NCI-H2081 treated with DMSO at 0.1 percent for 48 hours (cell line): ENCODE results near the gene ADGRG3.

Source experiments
- DNase-seq: peaks from one replicate; lab custom pipeline; 2025; lab: John Stamatoyannopoulos, UW

ADGRG3 gene

DNA sequence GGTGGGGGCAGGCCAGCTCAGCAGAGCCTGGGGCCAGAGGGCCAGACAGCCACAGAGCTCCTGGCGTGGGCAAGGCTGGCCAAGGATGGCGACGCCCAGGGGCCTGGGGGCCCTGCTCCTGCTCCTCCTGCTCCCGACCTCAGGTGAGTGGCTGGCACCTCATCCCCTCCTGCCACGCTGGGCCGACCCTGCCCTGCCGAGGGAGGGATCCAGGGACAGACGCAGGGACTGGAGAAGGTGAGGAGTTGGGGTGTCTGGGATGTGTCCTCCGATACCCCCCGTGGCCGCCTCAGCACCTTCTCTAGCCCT, at the start of gene ADGRG3:
Gene ADGRG3 (plus strand): TSS at position 44 of the 309 bp plus-strand sequence. CDS start 42 bp downstream, at position 86.
- DNase-seq, result no peak

GRCh38 chr16:57619133-57619605, 48.9 kb upstream of the ADGRG3 start:
- DNase-seq, result no peak

DNA sequence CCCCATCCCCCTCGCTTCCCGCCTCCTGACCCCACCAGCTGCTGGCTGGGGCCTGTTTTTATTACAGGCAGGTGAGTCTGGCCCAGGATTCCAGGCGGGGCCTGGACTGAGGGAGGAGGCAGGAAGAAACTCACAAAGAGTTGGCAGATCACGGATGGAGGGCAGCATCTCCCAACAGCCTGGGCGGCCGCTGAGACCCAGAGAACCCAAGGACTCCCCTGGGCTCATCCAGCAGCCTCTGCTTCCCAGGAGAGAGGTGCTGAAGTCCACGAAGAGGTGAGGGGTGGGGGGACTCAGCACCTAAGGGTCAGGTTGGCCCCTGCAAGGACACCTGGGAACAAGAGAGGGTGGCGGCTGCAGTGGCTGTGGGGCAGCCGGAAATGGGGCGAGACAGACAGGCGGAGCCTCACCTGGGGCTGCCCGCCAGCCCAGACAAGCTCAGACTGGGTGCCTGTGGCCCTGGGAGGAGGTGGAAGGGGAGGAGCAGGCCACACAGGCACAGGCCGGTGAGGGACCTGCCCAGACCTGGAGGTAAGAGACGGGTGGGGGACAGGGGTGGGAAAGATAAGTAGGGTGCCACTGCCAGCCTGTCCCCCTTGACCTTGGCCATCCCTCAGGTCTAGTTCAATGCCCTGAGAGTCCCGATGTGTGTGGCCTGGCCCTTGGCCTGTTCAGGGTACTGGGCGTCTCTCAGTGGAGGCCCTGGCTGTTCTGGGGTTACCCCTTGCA, 48.3 kb upstream of the ADGRG3 start:
- DNase-seq, result peak; percentile 11

GRCh38 chr16:57620335-57621231, 47.5 kb upstream of the ADGRG3 start:
- no peak for DNase-seq

DNA sequence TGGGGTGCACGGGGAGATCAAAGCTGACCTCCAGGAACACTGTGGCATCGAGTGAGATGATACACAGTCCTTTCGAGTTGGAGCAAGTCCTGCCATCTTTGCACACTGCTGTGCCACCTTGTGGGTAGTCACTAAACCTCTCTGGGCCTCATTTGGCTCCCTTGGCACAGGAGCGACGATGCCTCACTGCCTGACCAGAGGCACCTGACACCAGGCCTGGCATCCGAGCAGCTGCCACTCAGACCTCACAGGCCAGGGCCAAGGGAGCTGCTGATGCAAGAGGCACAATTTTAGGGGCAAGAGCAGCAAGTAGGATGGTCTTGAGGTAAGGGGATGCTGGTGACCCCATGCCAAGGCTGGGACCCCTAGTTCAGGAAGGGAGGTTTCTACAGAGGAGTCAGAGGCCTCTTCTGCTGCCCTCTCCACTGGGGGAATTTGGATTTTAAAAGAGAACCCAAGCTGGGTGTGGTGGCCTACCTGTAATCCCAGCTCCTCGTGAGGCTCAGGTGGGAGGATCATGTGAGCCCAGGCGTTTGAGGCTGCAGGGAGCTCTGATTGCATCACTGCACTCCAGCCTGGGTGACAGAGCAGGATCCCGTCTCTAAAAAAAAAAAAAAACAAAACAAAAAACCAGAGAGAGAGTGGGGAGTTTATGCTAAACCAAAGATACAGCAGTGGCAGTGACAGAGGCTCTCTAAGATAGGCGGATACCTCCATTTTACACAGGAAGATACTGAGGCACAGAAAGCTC, 46.4 kb upstream of the ADGRG3 start:
- no peak for DNase-seq

GRCh38 chr16:57622361-57623250, 45.5 kb upstream of the ADGRG3 start:
- no peak for DNase-seq

- DNase-seq, result no peak
These were observed 44.7 kb upstream of the ADGRG3 start for GRCh38 chr16:57623251-57624043.

DNA sequence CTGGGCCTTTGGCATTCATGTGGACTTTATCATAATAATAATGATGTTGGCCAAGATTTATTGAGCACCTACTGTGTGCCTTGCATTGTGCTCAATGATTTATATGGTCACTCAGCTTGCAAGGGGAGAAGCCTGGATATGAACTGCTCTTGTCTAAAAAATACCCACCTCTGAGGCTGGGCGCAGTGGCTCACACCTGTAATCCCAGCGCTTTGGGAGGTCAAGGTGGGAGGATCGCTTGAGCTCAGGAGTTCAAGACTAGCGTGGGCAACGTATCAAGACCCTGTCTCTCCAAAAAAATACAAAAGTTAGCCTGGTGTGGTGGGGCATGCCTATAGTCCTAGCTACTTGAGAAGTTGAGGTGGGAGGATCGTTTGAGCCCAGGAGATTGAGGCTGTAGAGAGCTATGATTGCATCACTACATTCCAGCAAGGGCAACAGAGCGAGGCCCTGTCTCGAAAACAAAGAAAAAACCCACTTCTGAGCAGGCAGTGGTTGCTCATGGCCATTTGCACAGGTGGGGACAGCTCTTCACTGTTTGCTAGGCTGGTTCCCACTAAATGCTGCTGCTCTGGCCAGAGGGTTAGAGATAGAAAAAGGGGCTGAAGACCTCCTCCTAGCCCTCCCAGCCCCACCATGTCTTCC, 43.9 kb upstream of the ADGRG3 start:
- no peak for DNase-seq

DNA sequence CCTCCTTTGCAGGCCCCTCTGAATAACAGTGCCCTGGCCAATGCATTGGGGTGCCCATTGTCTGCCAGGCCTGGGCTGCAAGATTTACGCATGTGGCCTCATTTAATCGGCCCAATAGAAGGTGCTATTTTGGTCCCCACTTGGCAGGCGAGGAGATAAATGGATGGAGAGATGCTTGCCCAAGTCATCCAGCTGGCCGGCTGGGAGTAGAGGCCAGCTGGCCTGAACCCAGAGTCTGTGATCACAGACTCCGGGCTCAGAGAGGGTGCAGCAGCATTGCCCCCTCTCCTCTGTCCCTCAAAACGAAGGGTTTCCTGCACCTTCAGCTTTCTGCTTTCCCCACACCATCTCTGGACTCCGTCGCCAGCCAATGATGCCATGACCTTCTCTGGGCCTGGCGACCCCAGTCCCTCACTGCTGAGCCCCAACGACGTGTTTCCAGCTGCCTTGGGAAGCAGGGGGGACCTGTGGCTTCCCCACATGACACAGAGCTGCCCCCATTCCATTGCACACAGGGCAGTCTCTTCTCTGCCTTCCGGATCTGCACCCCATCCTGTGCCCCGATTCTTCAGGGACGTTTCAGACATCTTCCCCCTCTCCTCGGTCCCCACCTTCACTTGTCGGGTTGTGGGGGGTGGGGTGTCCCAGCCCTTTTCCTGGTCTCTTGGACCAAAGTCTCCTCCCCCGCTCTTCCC, 43.2 kb upstream of the ADGRG3 start:
- no peak for DNase-seq

DNA sequence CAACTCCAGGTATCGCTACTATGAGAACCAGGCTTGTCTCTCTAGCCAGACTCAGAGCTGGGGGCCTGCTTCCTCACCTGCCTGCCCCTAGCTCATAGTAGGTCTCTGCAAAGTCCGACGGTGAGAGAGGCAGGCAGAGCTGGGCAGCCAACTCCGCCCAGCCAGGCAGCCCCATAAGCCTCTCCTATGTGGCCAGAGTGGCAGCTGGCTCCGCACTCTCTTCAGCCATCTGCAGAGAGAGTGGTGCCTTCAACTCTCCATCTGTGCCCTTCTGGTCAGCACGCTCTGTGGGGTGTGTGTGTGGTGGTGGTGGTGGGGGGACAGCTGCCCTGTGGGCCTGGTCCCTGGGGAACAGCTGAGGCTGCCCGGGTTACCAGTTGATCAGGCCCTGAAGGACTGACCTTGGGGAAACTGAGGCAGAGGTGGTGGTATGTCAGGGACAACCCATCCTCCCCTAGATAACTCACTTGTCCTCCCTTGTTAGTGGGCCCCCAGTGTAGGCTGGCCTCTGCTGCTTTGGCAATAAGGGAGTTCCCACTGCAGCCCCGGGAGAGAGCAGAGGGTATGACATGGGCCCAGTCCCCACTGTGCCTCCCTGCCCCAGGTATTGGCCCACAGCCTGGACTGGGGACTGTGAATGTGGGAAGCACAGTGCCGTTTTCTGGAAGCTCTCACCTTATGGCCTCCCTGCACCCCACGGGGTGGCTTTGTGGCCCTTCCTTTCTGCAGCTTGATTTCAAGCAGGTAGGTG, 41.5 kb upstream of the ADGRG3 start:
- no peak for DNase-seq

DNA sequence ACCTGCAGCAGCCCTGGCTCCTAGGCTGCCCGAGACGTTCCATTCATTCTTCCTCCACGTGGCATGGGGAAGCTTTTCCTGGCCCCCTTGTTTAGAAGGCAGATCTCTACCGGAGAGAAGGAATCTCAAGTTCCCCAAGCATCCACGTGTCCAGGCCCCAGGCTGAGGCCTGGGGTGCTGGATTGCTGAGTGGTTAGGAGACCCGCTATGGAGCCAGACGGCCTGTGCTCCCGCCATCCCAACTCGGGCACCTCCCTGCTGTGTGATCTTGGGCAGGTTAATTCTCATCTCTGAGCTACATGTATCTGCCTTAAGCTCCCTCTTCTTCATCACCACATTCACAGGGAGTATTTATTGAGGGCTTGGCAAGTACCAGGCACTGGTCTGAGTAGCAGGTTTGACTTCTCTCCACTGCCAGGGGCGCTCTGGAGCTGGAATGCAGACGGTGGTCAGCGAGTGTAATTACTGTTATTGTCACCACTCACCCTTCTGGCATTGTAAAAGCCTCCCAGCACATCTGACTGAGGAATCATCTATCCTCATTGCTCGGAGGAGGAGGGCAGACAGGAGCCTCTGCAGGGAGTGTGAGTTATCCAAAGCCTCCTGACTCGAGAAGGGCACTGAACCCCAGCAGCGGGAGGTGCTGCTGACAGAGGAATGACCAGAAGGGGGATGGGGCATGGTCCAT, 40.8 kb upstream of the ADGRG3 start:
- DNase-seq, result no peak

GRCh38 chr16:57628008-57628781, 39.9 kb upstream of the ADGRG3 start, which contains the start of gene ADGRG1:
Gene ADGRG1 (plus strand): TSS chr16:57628630. CDS start chr16:57650288, 21,658 bp downstream.
- no peak for DNase-seq

- DNase-seq, result no peak
These were observed 39.3 kb upstream of the ADGRG3 start for GRCh38 chr16:57628783-57629293.

GRCh38 chr16:57629516-57630406, 38.3 kb upstream of the ADGRG3 start:
- no peak for DNase-seq

GRCh38 chr16:57630407-57630797, 37.7 kb upstream of the ADGRG3 start:
- DNase-seq, result no peak
